ENCODE results near the gene PLEKHN1.

PLEKHN1 gene

GRCh38 chr1:970242-970972 lies 4.1 kb downstream of the PLEKHN1 start:
- CTCF ChIA-PET: interaction anchor here (0.8 to 1.8 kb wide), 3 partner anchors 13 to 65 kb away, joined by 3 to 8 read pairs (median 6); no protein-coding TSS in a partner anchor
- POLR2A ChIA-PET: no interaction called here
- TF ChIP-seq CTCF (IDR thresholded peaks at IDR 0.05; ENCODE audit: control extremely low read depth, extremely low read depth, low read depth, missing control alignments): no peak
- DNase-seq (ENCODE audit: extremely low spot score): no peak

- DNase-seq (ENCODE audit: extremely low spot score): no peak
- no peak for TF ChIP-seq CTCF (IDR thresholded peaks at IDR 0.05; ENCODE audit: control extremely low read depth, extremely low read depth, low read depth, missing control alignments)
- POLR2A ChIA-PET: no interaction called here
- CTCF ChIA-PET: interaction anchor here (1.4 to 1.8 kb wide), 3 partner anchors 12 to 151 kb away, joined by 4 to 8 read pairs (median 6); no protein-coding TSS in a partner anchor
Observed at GRCh38 chr1:970973-971730, 4.9 kb downstream of the PLEKHN1 start.

- CTCF ChIA-PET: interaction anchor here (1.4 to 1.8 kb wide), 4 partner anchors 11 to 151 kb away, joined by 3 to 8 read pairs (median 5); no protein-coding TSS in a partner anchor
Observed at GRCh38 chr1:971751-972506, 5.6 kb downstream of the PLEKHN1 start.

GRCh38 chr1:972726-973458 lies 6.6 kb downstream of the PLEKHN1 start:
- ChIA-PET CTCF (interaction anchor here (1.4 to 1.8 kb wide), 3 partner anchors 10 to 150 kb away, joined by 3 to 6 read pairs (median 4); no protein-coding TSS in a partner anchor), POLR2A (no interaction called here)
- no peak for TF ChIP-seq CTCF (IDR thresholded peaks at IDR 0.05; ENCODE audit: control extremely low read depth, extremely low read depth, low read depth, missing control alignments)
- DNase-seq (ENCODE audit: extremely low spot score): no peak

More at GRCh38 chr1:971751-972506, 5.6 kb downstream of the PLEKHN1 start:
- TF ChIP-seq CTCF (IDR thresholded peaks at IDR 0.05; ENCODE audit: control extremely low read depth, extremely low read depth, low read depth, missing control alignments): no peak
- no peak for DNase-seq (ENCODE audit: extremely low spot score)
- POLR2A ChIA-PET: no interaction called here

- ChIA-PET POLR2A (no interaction called here), CTCF (interaction anchor here (0.8 to 0.9 kb wide), 2 partner anchors 9 to 19 kb away, joined by 3 read pairs; no protein-coding TSS in a partner anchor)
- DNase-seq (ENCODE audit: extremely low spot score): no peak
- TF ChIP-seq CTCF (IDR thresholded peaks at IDR 0.05; ENCODE audit: control extremely low read depth, extremely low read depth, low read depth, missing control alignments): no peak
Observed at GRCh38 chr1:973459-974292, 7.4 kb downstream of the PLEKHN1 start.

Measured in GM10248 (cell line).